Subcutaneous abdominal adipose tissue (tissue), 5 donors: ENCODE data around the gene CCDC6.
A peak's percentile ranks its signal among the peaks of the same experiment; 100 is the strongest.

Source experiments
- H3K27ac ChIP-seq: one replicate; pipeline ENCODE4 v1.7.0; 2013; ENCODE audit warnings: low read depth, mild to moderate bottlenecking, inconsistent platforms, low read length, moderate library complexity
- H3K27me3 ChIP-seq, 5 donors: one replicate each; pipeline ENCODE4 v1.7.0; 2013; ENCODE audit warnings: low read length in 5 of 5, inconsistent platforms in 1 of 5; ENCODE audit not compliant: control insufficient read depth in 5 of 5, insufficient read depth in 4 of 5
- H3K36me3 ChIP-seq, 5 donors: one replicate each; pipeline ENCODE4 v1.7.0; 2013; ENCODE audit warnings: low read length in 5 of 5; ENCODE audit not compliant: control insufficient read depth in 5 of 5, insufficient read depth in 5 of 5
- H3K4me1 ChIP-seq, 5 donors: one replicate each; pipeline ENCODE4 v1.7.0; 2013; ENCODE audit warnings: low read length in 5 of 5, mild to moderate bottlenecking in 3 of 5, moderate library complexity in 1 of 5; ENCODE audit not compliant: control insufficient read depth in 5 of 5, insufficient read depth in 5 of 5
- H3K4me3 ChIP-seq, 5 donors: one replicate each; pipeline ENCODE4 v1.7.0; 2013; ENCODE audit warnings: low read length in 5 of 5, low read depth in 1 of 5
- H3K9ac ChIP-seq, 5 donors: one replicate each; pipeline ENCODE4 v1.7.0; 2013; ENCODE audit warnings: low read length in 5 of 5, mild to moderate bottlenecking in 4 of 5, moderate library complexity in 3 of 5
- H3K9me3 ChIP-seq, 5 donors: one replicate each; pipeline ENCODE4 v1.7.0; 2013; ENCODE audit warnings: low read length in 5 of 5; ENCODE audit not compliant: control insufficient read depth in 5 of 5
- donor health status: healthy.
- donor health status: healthy.
- donor health status: healthy.
- donor health status: healthy.
- donor health status: healthy.

CCDC6 gene

GRCh38 chr10:59898125-59898835 lies 8.1 kb downstream of the CCDC6 start:
- no peak overlapping the region for H3K4me3 ChIP-seq
- no peaks in the 10 kb centered on the region for H3K27me3 ChIP-seq
- H3K9ac ChIP-seq, result peak overlapping the region in 1 of 5 donors; percentile 4
- H3K4me1 ChIP-seq, result peaks cover 0 to 20% (median 12%) of the 10 kb centered on the region in 5 donors
- H3K27ac ChIP-seq, result no peak overlapping the region
- H3K36me3 ChIP-seq, result no peaks in the 10 kb centered on the region
- no peaks in the 10 kb centered on the region for H3K9me3 ChIP-seq

GRCh38 chr10:59896191-59896590 lies 10.2 kb downstream of the CCDC6 start:
- Histone ChIP-seq H3K27me3 (no peaks in the 10 kb centered on the region), H3K9ac (no peak overlapping the region), H3K36me3 (no peaks in the 10 kb centered on the region), H3K4me3 (no peak overlapping the region), H3K9me3 (no peaks in the 10 kb centered on the region), H3K27ac (no peak overlapping the region), H3K4me1 (peaks cover 0 to 25% (median 19%) of the 10 kb centered on the region in 5 donors)

- Histone ChIP-seq H3K4me1 (peaks cover 0 to 25% (median 19%) of the 10 kb centered on the region in 5 donors), H3K36me3 (no peaks in the 10 kb centered on the region), H3K27ac (no peak overlapping the region), H3K9me3 (no peaks in the 10 kb centered on the region), H3K4me3 (no peak overlapping the region), H3K9ac (no peak overlapping the region), H3K27me3 (no peaks in the 10 kb centered on the region)
These were observed 10.7 kb downstream of the CCDC6 start for GRCh38 chr10:59895629-59896116.

GRCh38 chr10:59894114-59894513 lies 12.2 kb downstream of the CCDC6 start:
- Histone ChIP-seq H3K9me3 (no peaks in the 10 kb centered on the region), H3K9ac (peak overlapping the region in 1 of 5 donors; percentile 2), H3K27ac (no peak overlapping the region), H3K27me3 (no peaks in the 10 kb centered on the region), H3K36me3 (peaks cover 0 to 9% (median 5%) of the 10 kb centered on the region in 5 donors), H3K4me1 (peaks cover 0 to 25% (median 22%) of the 10 kb centered on the region in 5 donors), H3K4me3 (no peak overlapping the region)

- peaks cover 0 to 10% (median 5%) of the 10 kb centered on the region in 5 donors for H3K36me3 ChIP-seq
- H3K4me3 ChIP-seq, result no peak overlapping the region
- H3K27ac ChIP-seq, result no peak overlapping the region
- no peaks in the 10 kb centered on the region for H3K27me3 ChIP-seq
- H3K4me1 ChIP-seq, result peaks cover 0 to 19% (median 18%) of the 10 kb centered on the region in 5 donors
- H3K9ac ChIP-seq, result no peak overlapping the region
- H3K9me3 ChIP-seq, result no peaks in the 10 kb centered on the region
These were observed 13.7 kb downstream of the CCDC6 start for GRCh38 chr10:59892697-59893096.

- H3K36me3 ChIP-seq, result peaks cover 0 to 10% (median 5%) of the 10 kb centered on the region in 5 donors
- H3K4me1 ChIP-seq, result peaks cover 0 to 22% (median 18%) of the 10 kb centered on the region in 5 donors
- no peak overlapping the region for H3K27ac ChIP-seq
- H3K9ac ChIP-seq, result no peak overlapping the region
- no peak overlapping the region for H3K4me3 ChIP-seq
- no peaks in the 10 kb centered on the region for H3K27me3 ChIP-seq
- H3K9me3 ChIP-seq, result no peaks in the 10 kb centered on the region
These were observed 14.4 kb downstream of the CCDC6 start for GRCh38 chr10:59891936-59892335.

GRCh38 chr10:59891349-59891748 lies 15.0 kb downstream of the CCDC6 start:
- H3K4me1 ChIP-seq, result peaks cover 0 to 24% (median 18%) of the 10 kb centered on the region in 5 donors
- H3K36me3 ChIP-seq, result peaks cover 0 to 10% (median 5%) of the 10 kb centered on the region in 5 donors
- H3K9me3 ChIP-seq, result no peaks in the 10 kb centered on the region
- H3K27ac ChIP-seq, result no peak overlapping the region
- no peaks in the 10 kb centered on the region for H3K27me3 ChIP-seq
- no peak overlapping the region for H3K4me3 ChIP-seq
- H3K9ac ChIP-seq, result no peak overlapping the region

- H3K36me3 ChIP-seq, result peaks cover 0 to 10% (median 5%) of the 10 kb centered on the region in 5 donors
- H3K27ac ChIP-seq, result no peak overlapping the region
- no peaks in the 10 kb centered on the region for H3K9me3 ChIP-seq
- no peaks in the 10 kb centered on the region for H3K27me3 ChIP-seq
- H3K4me1 ChIP-seq, result peaks cover 0 to 25% (median 7%) of the 10 kb centered on the region in 5 donors
- H3K9ac ChIP-seq, result no peak overlapping the region
- H3K4me3 ChIP-seq, result no peak overlapping the region
These were observed 17.4 kb downstream of the CCDC6 start for GRCh38 chr10:59888781-59889435.

GRCh38 chr10:59887972-59888640 lies 18.2 kb downstream of the CCDC6 start:
- Histone ChIP-seq H3K27ac (no peak overlapping the region), H3K9ac (no peak overlapping the region), H3K36me3 (peaks cover 0 to 10% (median 5%) of the 10 kb centered on the region in 5 donors), H3K4me3 (no peak overlapping the region), H3K4me1 (peaks cover 0 to 22% (median 7%) of the 10 kb centered on the region in 5 donors), H3K9me3 (no peaks in the 10 kb centered on the region), H3K27me3 (no peaks in the 10 kb centered on the region)

GRCh38 chr10:59887006-59887405 lies 19.4 kb downstream of the CCDC6 start:
- Histone ChIP-seq H3K27ac (no peak overlapping the region), H3K9me3 (no peaks in the 10 kb centered on the region), H3K4me1 (peaks cover 0 to 18% (median 7%) of the 10 kb centered on the region in 5 donors), H3K4me3 (no peak overlapping the region), H3K36me3 (peaks cover 0 to 10% (median 5%) of the 10 kb centered on the region in 5 donors), H3K9ac (no peak overlapping the region), H3K27me3 (no peaks in the 10 kb centered on the region)
